ENCODE measurements around the gene C16orf78.

Gene C16orf78

GRCh38 chr16:49373504-49373903 lies at the start of gene C16orf78:
C16orf78 (plus strand) TSS chr16:49373804; CDS start chr16:49373940, 136 bp downstream.
- DNase-seq (ENCODE audit: low read depth), result no peak
- no peak within 1 kb of the TSS for H3K4me3 ChIP-seq (ENCODE audit: low read depth, low read length)
- no peak for TF ChIP-seq CTCF (IDR thresholded peaks at IDR 0.05; ENCODE audit: low read depth, low read length, missing control alignments)

GRCh38 chr16:49324703-49325102 lies 48.9 kb upstream of the C16orf78 start:
- no peak for DNase-seq (ENCODE audit: low read depth)
- H3K4me3 ChIP-seq (ENCODE audit: low read depth, low read length), result no peak overlapping the region
- no peak for TF ChIP-seq CTCF (IDR thresholded peaks at IDR 0.05; ENCODE audit: low read depth, low read length, missing control alignments)

- no peak for TF ChIP-seq CTCF (IDR thresholded peaks at IDR 0.05; ENCODE audit: low read depth, low read length, missing control alignments)
- DNase-seq (ENCODE audit: low read depth), result no peak
- no peak overlapping the region for H3K4me3 ChIP-seq (ENCODE audit: low read depth, low read length)
These were observed 46.1 kb upstream of the C16orf78 start for GRCh38 chr16:49327466-49327865.

GRCh38 chr16:49328325-49328724 lies 45.3 kb upstream of the C16orf78 start:
- no peak for TF ChIP-seq CTCF (IDR thresholded peaks at IDR 0.05; ENCODE audit: low read depth, low read length, missing control alignments)

GRCh38 chr16:49330562-49331201 lies 42.9 kb upstream of the C16orf78 start:
- no peak for TF ChIP-seq CTCF (IDR thresholded peaks at IDR 0.05; ENCODE audit: low read depth, low read length, missing control alignments)
- no peak for DNase-seq (ENCODE audit: low read depth)
- no peak overlapping the region for H3K4me3 ChIP-seq (ENCODE audit: low read depth, low read length)

More at GRCh38 chr16:49328325-49328724, 45.3 kb upstream of the C16orf78 start:
- H3K4me3 ChIP-seq (ENCODE audit: low read depth, low read length), result no peak overlapping the region
- DNase-seq (ENCODE audit: low read depth), result no peak

GRCh38 chr16:49332589-49333258 lies 40.9 kb upstream of the C16orf78 start:
- no peak overlapping the region for H3K4me3 ChIP-seq (ENCODE audit: low read depth, low read length)
- no peak for DNase-seq (ENCODE audit: low read depth)
- TF ChIP-seq CTCF (IDR thresholded peaks at IDR 0.05; ENCODE audit: low read depth, low read length, missing control alignments), result no peak

- no peak overlapping the region for H3K4me3 ChIP-seq (ENCODE audit: low read depth, low read length)
- DNase-seq (ENCODE audit: low read depth), result no peak
- no peak for TF ChIP-seq CTCF (IDR thresholded peaks at IDR 0.05; ENCODE audit: low read depth, low read length, missing control alignments)
These were observed 40.4 kb upstream of the C16orf78 start for GRCh38 chr16:49333259-49333597.
